H1 (cell line): Measurements from ENCODE around the gene DDX11. TPM values are rescaled to one million over a fixed set of nuclear protein-coding genes. Genes with fewer than 3 reads are reported as not detected.
"Not testable (repeated sequence)": the region's sequence is repeated elsewhere in the genome, so short reads cannot be mapped to it uniquely, and the experiment has no call there.

Experiments
- CTCF ChIA-PET: fragments of 300-600 bp; sonication (Branson Sonifier 250); formaldehyde crosslinking; loops from one replicate; lab custom pipeline; 2021; ENCODE audit not compliant: partially characterized antibody; lab: Charles Lee
- POLR2A ChIA-PET: fragments of 300-600 bp; sonication (Branson Sonifier 250); formaldehyde crosslinking; loops from one replicate; lab custom pipeline; 2021; ENCODE audit warnings: inconsistent platforms; ENCODE audit not compliant: partially characterized antibody; lab: Charles Lee
- DNase-seq, 2 experiments: peaks; one replicate each; pipeline versions ENCODE4 v3.0.0 to v3.0.0-alpha.2; 2010 to 2022; ENCODE audit warnings: low spot score in 2 of 2, low read depth in 1 of 2, mixed read lengths in 1 of 2
- FAIRE-seq: peaks from 2 replicates; lab custom pipeline; 2011; peaks lifted over from hg19 to GRCh38; lab: Jason Lieb, UNC
- H2AFZ ChIP-seq: 2 replicates; pipeline ENCODE4 v1.8.1; 2012; ENCODE audit warnings: low read length, inconsistent platforms
- H2AK5ac ChIP-seq: 2 replicates; pipeline ENCODE4 v1.6.1; 2013; ENCODE audit warnings: low read depth, low read length
- H2BK120ac ChIP-seq: replicated peaks from 2 replicates; pipeline ENCODE3; 2013; ENCODE audit warnings: low read depth, low read length, inconsistent platforms
- H2BK12ac ChIP-seq: 2 replicates; pipeline ENCODE4 v1.6.1; 2013; ENCODE audit warnings: low read depth, low read length
- H2BK15ac ChIP-seq: 2 replicates; pipeline ENCODE4 v1.6.1; 2013; ENCODE audit warnings: low read length
- H2BK20ac ChIP-seq: 2 replicates; pipeline ENCODE4 v1.6.1; 2013; ENCODE audit warnings: low read length
- H2BK5ac ChIP-seq: 2 replicates; pipeline ENCODE4 v1.6.1; 2013; ENCODE audit warnings: low read depth, low read length
- H3K14ac ChIP-seq: 2 replicates; pipeline ENCODE4 v1.6.1; 2013; ENCODE audit warnings: inconsistent platforms; ENCODE audit not compliant: insufficient read length
- H3K18ac ChIP-seq: 2 replicates; pipeline ENCODE4 v1.6.1; 2013; ENCODE audit warnings: low read length; ENCODE audit errors: extremely low read depth
- H3K23ac ChIP-seq: 2 replicates; pipeline ENCODE4 v1.6.1; 2013; ENCODE audit warnings: inconsistent platforms; ENCODE audit not compliant: insufficient read length
- H3K23me2 ChIP-seq: 2 replicates; pipeline ENCODE4 v1.6.1; 2013; ENCODE audit warnings: low read depth, low read length
- H3K27ac ChIP-seq: 2 replicates; pipeline ENCODE4 v1.6.1; 2011; ENCODE audit warnings: low read depth, low read length, inconsistent platforms
- H3K27me3 ChIP-seq, 4 experiments: replicated peaks in 1 of 4; 1 replicate in 1 of 4; 2 replicates in 3 of 4; pipeline versions ENCODE4 v1.6.1 to v1.8.1; 2011 to 2013; ENCODE audit warnings: low read length in 3 of 4, mild to moderate bottlenecking in 3 of 4, inconsistent platforms in 2 of 4, mixed read lengths in 2 of 4, moderate library complexity in 1 of 4; ENCODE audit not compliant: control insufficient read depth in 3 of 4, insufficient read depth in 3 of 4; ENCODE audit errors: extremely low read depth in 1 of 4
- H3K36me3 ChIP-seq, 4 experiments: 2 replicates each; pipeline versions ENCODE4 v1.6.1 to v1.8.1; 2011 to 2013; ENCODE audit warnings: mild to moderate bottlenecking in 4 of 4, low read length in 3 of 4, moderate library complexity in 2 of 4, control low read depth in 1 of 4, inconsistent platforms in 1 of 4; ENCODE audit not compliant: insufficient read depth in 4 of 4, control insufficient read depth in 2 of 4
- H3K4ac ChIP-seq: replicated peaks from 2 replicates; pipeline ENCODE3; 2013; ENCODE audit warnings: low read length, low read depth, mixed read lengths, inconsistent platforms; ENCODE audit not compliant: insufficient read length
- H3K4me1 ChIP-seq, 4 experiments: replicated peaks in 1 of 4; 1 replicate in 1 of 4; 2 replicates in 3 of 4; pipeline versions ENCODE4 v1.6.1 to v1.8.1; 2011 to 2013; ENCODE audit warnings: low read length in 3 of 4, inconsistent platforms in 2 of 4, mixed read lengths in 1 of 4; ENCODE audit not compliant: insufficient read depth in 4 of 4, control insufficient read depth in 3 of 4
- H3K4me2 ChIP-seq, 2 experiments: 2 replicates each; pipeline versions ENCODE4 v1.6.1 to v1.8.1; 2011 to 2013; ENCODE audit warnings: low read depth in 2 of 2, low read length in 2 of 2, control low read depth in 1 of 2, inconsistent platforms in 1 of 2, mild to moderate bottlenecking in 1 of 2; ENCODE audit not compliant: insufficient read depth in 1 of 2
- H3K4me3 ChIP-seq, 4 experiments: fragments of 200-600, 300-600 bp in 1 of 4; sonication (generic), shearing (Covaris generic), sonication (Bioruptor Twin) in 1 of 4; 2 replicates each; pipeline versions ENCODE4 v1.5.1 to v1.8.1; 2011 to 2016; ENCODE audit warnings: low read length in 4 of 4, low read depth in 3 of 4, control low read depth in 2 of 4, inconsistent platforms in 2 of 4, mild to moderate bottlenecking in 2 of 4, mixed read lengths in 1 of 4, moderate library complexity in 1 of 4; ENCODE audit not compliant: insufficient read depth in 2 of 4; ENCODE audit errors: extremely low read depth in 1 of 4
- H3K56ac ChIP-seq: replicated peaks from 2 replicates; pipeline ENCODE3; 2013; ENCODE audit warnings: low read depth, mild to moderate bottlenecking, mixed read lengths, low read length, inconsistent platforms; ENCODE audit not compliant: insufficient read length
- H3K79me1 ChIP-seq: 2 replicates; pipeline ENCODE4 v1.6.1; 2013; ENCODE audit warnings: low read depth, low read length, control low read depth
- H3K79me2 ChIP-seq, 2 experiments: 2 replicates each; pipeline versions ENCODE4 v1.6.1 to v1.8.1; 2012 to 2013; ENCODE audit warnings: low read length in 2 of 2, mild to moderate bottlenecking in 2 of 2, inconsistent platforms in 1 of 2; ENCODE audit not compliant: insufficient read depth in 2 of 2, control insufficient read depth in 1 of 2
- H3K9ac ChIP-seq, 4 experiments: replicated peaks in 1 of 4; 1 replicate in 1 of 4; 2 replicates in 3 of 4; pipeline versions ENCODE4 v1.6.1 to v1.8.1; 2011 to 2013; ENCODE audit warnings: low read depth in 3 of 4, low read length in 3 of 4, control low read depth in 2 of 4, mild to moderate bottlenecking in 2 of 4, moderate library complexity in 2 of 4, inconsistent platforms in 1 of 4; ENCODE audit errors: extremely low read depth in 1 of 4
- H3K9me3 ChIP-seq, 2 experiments: 2 replicates each; pipeline versions ENCODE4 v1.6.1 to v1.8.1; 2012 to 2013; ENCODE audit warnings: mild to moderate bottlenecking in 2 of 2, moderate library complexity in 2 of 2, control low read depth in 1 of 2, inconsistent platforms in 1 of 2, low read depth in 1 of 2, low read length in 1 of 2, mixed read lengths in 1 of 2; ENCODE audit not compliant: insufficient read depth in 2 of 2
- H4K20me1 ChIP-seq, 2 experiments: replicated peaks in 1 of 2; 2 replicates each; pipeline versions ENCODE3 to v1.8.1; 2011 to 2013; ENCODE audit warnings: inconsistent platforms in 2 of 2, low read length in 2 of 2, mild to moderate bottlenecking in 1 of 2; ENCODE audit not compliant: insufficient read depth in 2 of 2, control insufficient read depth in 1 of 2
- H4K5ac ChIP-seq: 2 replicates; pipeline ENCODE4 v1.6.1; 2013; ENCODE audit warnings: low read length, low read depth, mixed read lengths, inconsistent platforms; ENCODE audit not compliant: insufficient read length
- H4K8ac ChIP-seq: 2 replicates; pipeline ENCODE4 v1.8.0; 2013; ENCODE audit warnings: mild to moderate bottlenecking, moderate library complexity, low read length, inconsistent platforms; ENCODE audit not compliant: insufficient read depth; ENCODE audit errors: extremely low read depth
- H4K91ac ChIP-seq: replicated peaks from 2 replicates; pipeline ENCODE3; 2013; ENCODE audit warnings: low read length, mixed read lengths, inconsistent platforms; ENCODE audit not compliant: insufficient read length
- RAD21 ChIP-seq, 2 experiments: IDR thresholded peaks in 1 of 2; conservative IDR thresholded peaks in 1 of 2; 2 replicates each; pipeline ENCODE4 v1.6.1; 2011; ENCODE audit warnings: low read depth in 2 of 2, low read length in 2 of 2, improper control_type of control experiment in 1 of 2, inconsistent platforms in 1 of 2, mild to moderate bottlenecking in 1 of 2, moderate library complexity in 1 of 2
- WGBS, 2 experiments: shearing (Covaris generic) in 1 of 2; methylation state at CpG; one replicate each; pipeline versions ENCODE4 v1.1.6 to v1.1.7; 2013 to 2015; ENCODE audit warnings: low lambda C conversion rate in 2 of 2, mixed read lengths in 2 of 2, inconsistent platforms in 1 of 2, low coverage in 1 of 2, missing lambda C conversion rate in 1 of 2; ENCODE audit not compliant: insufficient replicate concordance in 2 of 2, insufficient coverage in 1 of 2, insufficient read length in 1 of 2; ENCODE audit errors: extremely low coverage in 1 of 2, missing lambda C conversion rate in 1 of 2; 5-methylcytosine and 5-hydroxymethylcytosine counted together
- polyA plus RNA-seq, 7 experiments: library from polyadenylated mRNA; depleted of rRNA in 3 of 7; stranded (reverse) in 5 of 7; unstranded in 2 of 7; fragments of >200 nt in 5 of 7; fragments of 200-250 nt in 2 of 7; gene quantifications; 1 replicate in 5 of 7; 2 replicates in 1 of 7; 4 replicates in 1 of 7; pipeline versions ENCODE4 v1.2.1 to v1.2.3, GENCODE V29; 2011 to 2013; ENCODE audit warnings: missing spikeins in 2 of 7, mixed read lengths in 2 of 7
- total RNA-seq: library from RNA; stranded (reverse); fragmentation: NEBNext Ultra II Directional; extraction: Animal tissue kit (Norgen Biotek cat#: 25700); gene quantifications from 2 replicates; pipeline ENCODE4 v1.2.1, GENCODE V29; 2021

DDX11 gene
- total and polyA plus RNA-seq, 2 of the 8 experiments (the other 6 are each of a cell fraction or from before 2014, with no cell fraction given): 61.6 to 141 TPM

- H3K18ac ChIP-seq, H2AFZ ChIP-seq, H3K56ac ChIP-seq, H3K4ac ChIP-seq, DNase-seq, H3K9me3 ChIP-seq, H2BK5ac ChIP-seq, H3K23me2 ChIP-seq, H2BK12ac ChIP-seq, H3K27ac ChIP-seq, H4K5ac ChIP-seq, H3K79me1 ChIP-seq, H4K20me1 ChIP-seq, H2BK20ac ChIP-seq, H3K4me1 ChIP-seq, H2AK5ac ChIP-seq, FAIRE-seq, H3K4me3 ChIP-seq, POLR2A ChIA-PET, H3K4me2 ChIP-seq, H3K36me3 ChIP-seq, H3K23ac ChIP-seq, H2BK120ac ChIP-seq, H3K27me3 ChIP-seq, H2BK15ac ChIP-seq, H3K79me2 ChIP-seq, H3K14ac ChIP-seq, H3K9ac ChIP-seq, H4K91ac ChIP-seq, H4K8ac ChIP-seq: not testable (repeated sequence)
- CTCF ChIA-PET: interaction anchor here (0.6 to 1.5 kb wide), 9 partner anchors 18 to 202 kb away, joined by 3 to 5 read pairs (median 3); no protein-coding TSS in a partner anchor
- 75% methylated on average over 1 of the region's 1 CpG; no CpG with 5 or more reads in 1 of the 2 experiments for WGBS, 2 experiments
- peak; percentile 23 to 33; a peak in 3 of 4 replicates for TF ChIP-seq RAD21 (IDR thresholded peaks at IDR 0.05 in 1 of 2, conservative IDR thresholded peaks at IDR 0.05 in 1 of 2; ENCODE audit: low read depth in 2 of 2, low read length in 2 of 2)
These were observed 19.7 kb upstream of the DDX11 start for GRCh38 chr12:31053944-31054343.
